WTC11 (cell line): ENCODE measurements around the gene ITPRIP.

Experiments
- ARID4B ChIP-seq: sonication (generic); formaldehyde crosslinking; IDR thresholded peaks from 2 replicates; pipeline ENCODE4 v1.8.0; 2023; ENCODE audit warnings: missing genetic modification reagents, mild to moderate bottlenecking, borderline replicate concordance
- ETV6 ChIP-seq: sonication (generic); formaldehyde crosslinking; IDR thresholded peaks from 2 replicates; pipeline ENCODE4 v1.8.1; 2022; ENCODE audit warnings: mild to moderate bottlenecking, missing genetic modification reagents
- NFYB ChIP-seq: sonication (generic); formaldehyde crosslinking; conservative IDR thresholded peaks from 2 replicates; pipeline ENCODE4 v1.8.0; 2022; ENCODE audit warnings: low read depth, missing genetic modification reagents
- SP1 ChIP-seq: sonication (generic); formaldehyde crosslinking; conservative IDR thresholded peaks from 2 replicates; pipeline ENCODE4 v1.8.1; 2022; ENCODE audit warnings: missing genetic modification reagents
- USF1 ChIP-seq: sonication (generic); formaldehyde crosslinking; IDR thresholded peaks from 2 replicates; pipeline ENCODE4 v1.8.0; 2022; ENCODE audit warnings: mild to moderate bottlenecking, missing genetic modification reagents
- USF2 ChIP-seq: sonication (generic); formaldehyde crosslinking; IDR thresholded peaks from 2 replicates; pipeline ENCODE4 v1.8.1; 2023; ENCODE audit warnings: mild to moderate bottlenecking, missing genetic modification reagents, moderate library complexity
- TF ChIP-seq, protein P1 (sequence below): fragments of 200-600 bp; IDR thresholded peaks from 2 replicates; pipeline ENCODE4 v1.8.0; 2022; ENCODE audit warnings: antibody characterized with exemption
- TF ChIP-seq, protein P2 (sequence below): sonication (generic); formaldehyde crosslinking; IDR thresholded peaks from 2 replicates; pipeline ENCODE4 v1.8.0; 2022; ENCODE audit warnings: mild to moderate bottlenecking, missing genetic modification reagents

- TF ChIP-seq, protein P1, sequence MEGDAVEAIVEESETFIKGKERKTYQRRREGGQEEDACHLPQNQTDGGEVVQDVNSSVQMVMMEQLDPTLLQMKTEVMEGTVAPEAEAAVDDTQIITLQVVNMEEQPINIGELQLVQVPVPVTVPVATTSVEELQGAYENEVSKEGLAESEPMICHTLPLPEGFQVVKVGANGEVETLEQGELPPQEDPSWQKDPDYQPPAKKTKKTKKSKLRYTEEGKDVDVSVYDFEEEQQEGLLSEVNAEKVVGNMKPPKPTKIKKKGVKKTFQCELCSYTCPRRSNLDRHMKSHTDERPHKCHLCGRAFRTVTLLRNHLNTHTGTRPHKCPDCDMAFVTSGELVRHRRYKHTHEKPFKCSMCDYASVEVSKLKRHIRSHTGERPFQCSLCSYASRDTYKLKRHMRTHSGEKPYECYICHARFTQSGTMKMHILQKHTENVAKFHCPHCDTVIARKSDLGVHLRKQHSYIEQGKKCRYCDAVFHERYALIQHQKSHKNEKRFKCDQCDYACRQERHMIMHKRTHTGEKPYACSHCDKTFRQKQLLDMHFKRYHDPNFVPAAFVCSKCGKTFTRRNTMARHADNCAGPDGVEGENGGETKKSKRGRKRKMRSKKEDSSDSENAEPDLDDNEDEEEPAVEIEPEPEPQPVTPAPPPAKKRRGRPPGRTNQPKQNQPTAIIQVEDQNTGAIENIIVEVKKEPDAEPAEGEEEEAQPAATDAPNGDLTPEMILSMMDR = no peak
- TF ChIP-seq SP1 (CRISPR knock-in tag) (no peak), ETV6 (CRISPR knock-in tag) (no peak), ARID4B (no peak), USF1 (CRISPR knock-in tag) (no peak), NFYB (no peak), USF2 (no peak)
- TF ChIP-seq, protein P2, sequence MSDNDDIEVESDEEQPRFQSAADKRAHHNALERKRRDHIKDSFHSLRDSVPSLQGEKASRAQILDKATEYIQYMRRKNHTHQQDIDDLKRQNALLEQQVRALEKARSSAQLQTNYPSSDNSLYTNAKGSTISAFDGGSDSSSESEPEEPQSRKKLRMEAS (CRISPR knock-in tag) = no peak
Observed at GRCh38 chr10:104322416-104322782, 15.9 kb downstream of the ITPRIP start.
